ENCODE results near the gene CLIC4. TPM values are rescaled to one million over a fixed set of nuclear protein-coding genes. Genes with fewer than 3 reads are reported as not detected.

Gene CLIC4
- total RNA-seq, 3 donors from 2014 or later, result 33.0 to 176 (median 52.4) TPM

DNA sequence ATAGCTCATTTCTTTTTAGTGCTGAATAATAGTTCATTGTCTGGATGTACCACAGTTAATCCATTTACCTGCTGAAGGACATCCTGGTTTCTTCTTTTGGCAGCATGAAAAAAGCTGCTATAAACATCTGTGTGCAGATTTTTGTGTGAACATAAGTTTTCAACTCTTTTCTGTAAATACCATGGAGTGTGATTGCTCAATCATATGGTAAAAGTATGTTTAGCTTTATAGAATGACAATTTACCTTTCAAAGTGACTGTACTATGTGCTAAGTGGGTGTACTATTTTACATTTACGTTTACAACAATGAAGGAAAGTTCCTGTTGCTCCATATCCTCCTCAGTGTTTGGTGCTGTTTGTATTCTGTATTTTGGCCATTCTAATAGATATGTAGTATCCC lies 135.8 kb downstream of the CLIC4 start:
- no peaks in the 10 kb centered on the region for H3K9me3 ChIP-seq
- H3K4me3 ChIP-seq, result no peak overlapping the region
- intact Hi-C loops (cut with DNase I, micrococcal nuclease), result no loop called here
- no peaks in the 10 kb centered on the region for H3K36me3 ChIP-seq (ENCODE audit: low read depth)
- TF ChIP-seq, protein P1, sequence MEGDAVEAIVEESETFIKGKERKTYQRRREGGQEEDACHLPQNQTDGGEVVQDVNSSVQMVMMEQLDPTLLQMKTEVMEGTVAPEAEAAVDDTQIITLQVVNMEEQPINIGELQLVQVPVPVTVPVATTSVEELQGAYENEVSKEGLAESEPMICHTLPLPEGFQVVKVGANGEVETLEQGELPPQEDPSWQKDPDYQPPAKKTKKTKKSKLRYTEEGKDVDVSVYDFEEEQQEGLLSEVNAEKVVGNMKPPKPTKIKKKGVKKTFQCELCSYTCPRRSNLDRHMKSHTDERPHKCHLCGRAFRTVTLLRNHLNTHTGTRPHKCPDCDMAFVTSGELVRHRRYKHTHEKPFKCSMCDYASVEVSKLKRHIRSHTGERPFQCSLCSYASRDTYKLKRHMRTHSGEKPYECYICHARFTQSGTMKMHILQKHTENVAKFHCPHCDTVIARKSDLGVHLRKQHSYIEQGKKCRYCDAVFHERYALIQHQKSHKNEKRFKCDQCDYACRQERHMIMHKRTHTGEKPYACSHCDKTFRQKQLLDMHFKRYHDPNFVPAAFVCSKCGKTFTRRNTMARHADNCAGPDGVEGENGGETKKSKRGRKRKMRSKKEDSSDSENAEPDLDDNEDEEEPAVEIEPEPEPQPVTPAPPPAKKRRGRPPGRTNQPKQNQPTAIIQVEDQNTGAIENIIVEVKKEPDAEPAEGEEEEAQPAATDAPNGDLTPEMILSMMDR (IDR thresholded peaks at IDR 0.05), result no peak
- DNase-seq (no peak), ATAC-seq (no peak)
- H3K4me1 ChIP-seq (ENCODE audit: low read depth), result peaks cover 3% of the 10 kb centered on the region

- no peaks in the 10 kb centered on the region for H3K9me3 ChIP-seq
- no peaks in the 10 kb centered on the region for H3K36me3 ChIP-seq (ENCODE audit: low read depth)
- TF ChIP-seq, protein P1 (IDR thresholded peaks at IDR 0.05), result no peak
- intact Hi-C loops (cut with DNase I, micrococcal nuclease), result no loop called here
- no peak for DNase-seq
- ATAC-seq, result no peak
- peaks cover 5% of the 10 kb centered on the region for H3K4me1 ChIP-seq (ENCODE audit: low read depth)
- no peak overlapping the region for H3K4me3 ChIP-seq
Observed at GRCh38 chr1:24884751-24885150, 139.5 kb downstream of the CLIC4 start.

GRCh38 chr1:24886241-24886640 lies 141.0 kb downstream of the CLIC4 start:
- Histone ChIP-seq H3K4me3 (no peak overlapping the region), H3K9me3 (no peaks in the 10 kb centered on the region), H3K4me1 (ENCODE audit: low read depth) (peaks cover 7% of the 10 kb centered on the region), H3K36me3 (ENCODE audit: low read depth) (no peaks in the 10 kb centered on the region)
- DNase-seq (peak in 1 of 3 donors; percentile 17), ATAC-seq (no peak)
- TF ChIP-seq, protein P1 (IDR thresholded peaks at IDR 0.05), result no peak
- intact Hi-C loops (cut with DNase I, micrococcal nuclease), result no loop called here

GRCh38 chr1:24888061-24888970 lies 143.1 kb downstream of the CLIC4 start:
- TF ChIP-seq, protein P1 (IDR thresholded peaks at IDR 0.05), result no peak
- ATAC-seq (no peak), DNase-seq (peak in 1 of 3 donors; percentile 10)
- intact Hi-C loops (cut with DNase I, micrococcal nuclease), result no loop called here
- H3K4me3 ChIP-seq, result no peak overlapping the region
- H3K36me3 ChIP-seq (ENCODE audit: low read depth), result no peaks in the 10 kb centered on the region
- peaks cover 9% of the 10 kb centered on the region for H3K9me3 ChIP-seq
- peaks cover 7% of the 10 kb centered on the region for H3K4me1 ChIP-seq (ENCODE audit: low read depth)

DNA sequence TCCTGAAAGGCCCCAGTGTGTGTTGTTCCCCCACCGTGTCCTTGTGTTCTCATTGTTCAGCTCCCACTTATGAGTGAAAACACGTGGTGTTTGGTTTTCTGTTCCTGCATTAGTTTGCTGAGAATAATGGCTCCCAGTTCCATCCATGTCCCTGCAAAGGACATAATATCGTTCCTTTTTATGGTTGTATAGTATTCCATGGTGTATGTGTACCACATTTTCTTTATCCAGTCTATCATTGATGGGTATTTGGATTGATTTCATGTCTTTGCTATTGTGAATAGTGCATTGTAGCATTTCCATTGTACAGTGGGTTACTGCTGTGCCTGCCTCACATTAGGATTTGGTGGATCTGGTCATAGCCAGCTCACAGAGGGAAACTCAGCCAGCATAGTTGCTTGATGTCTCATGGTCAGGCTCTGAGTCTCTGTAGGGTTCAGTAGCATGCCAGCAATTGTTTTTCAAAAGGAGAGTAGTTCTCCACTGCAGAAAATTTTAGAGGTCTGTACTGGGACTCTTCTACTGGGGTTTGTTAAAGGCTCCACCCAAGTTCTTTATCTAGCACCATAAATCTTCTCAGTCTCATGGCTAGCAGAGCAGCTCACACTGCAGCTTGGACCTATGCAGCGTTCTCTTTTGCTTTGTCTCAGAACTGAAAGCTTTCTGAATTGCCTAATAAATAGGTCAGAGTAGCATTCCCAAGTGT lies 143.9 kb downstream of the CLIC4 start:
- Histone ChIP-seq H3K4me3 (no peak overlapping the region), H3K36me3 (ENCODE audit: low read depth) (no peaks in the 10 kb centered on the region), H3K4me1 (ENCODE audit: low read depth) (peaks cover 11% of the 10 kb centered on the region), H3K9me3 (peaks cover 9% of the 10 kb centered on the region)
- no peak for DNase-seq
- TF ChIP-seq, protein P1 (IDR thresholded peaks at IDR 0.05), result no peak
- ATAC-seq, result no peak
- intact Hi-C loops (cut with DNase I, micrococcal nuclease), result no loop called here
